DMS79 treated with DMSO at 0.1 percent for 48 hours (cell line): ENCODE results near the gene ZNF845.
A peak's percentile ranks its signal among the peaks of the same experiment; 100 is the strongest.
"Not testable (repeated sequence)": the region's sequence is repeated elsewhere in the genome, so short reads cannot be mapped to it uniquely, and the experiment has no call there.

Experiments used
- DNase-seq: peaks from one replicate; lab custom pipeline; 2025; lab: John Stamatoyannopoulos, UW

The ZNF845 gene

DNA sequence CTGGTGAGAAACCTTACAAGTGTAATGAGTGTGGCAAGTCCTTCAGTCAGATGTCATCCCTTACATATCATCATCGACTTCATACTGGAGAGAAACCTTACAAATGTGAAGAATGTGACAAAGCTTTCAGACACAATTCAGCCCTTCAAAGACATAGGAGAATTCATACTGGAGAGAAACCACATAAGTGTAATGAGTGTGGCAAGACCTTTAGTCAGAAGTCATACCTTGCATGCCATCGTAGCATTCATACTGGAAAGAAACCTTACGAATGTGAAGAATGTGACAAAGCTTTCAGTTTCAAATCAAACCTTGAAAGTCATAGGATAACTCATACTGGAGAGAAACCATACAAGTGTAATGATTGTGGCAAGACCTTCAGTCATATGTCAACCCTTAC, 47.8 kb downstream of the ZNF845 start:
- DNase-seq, result no peak

DNA sequence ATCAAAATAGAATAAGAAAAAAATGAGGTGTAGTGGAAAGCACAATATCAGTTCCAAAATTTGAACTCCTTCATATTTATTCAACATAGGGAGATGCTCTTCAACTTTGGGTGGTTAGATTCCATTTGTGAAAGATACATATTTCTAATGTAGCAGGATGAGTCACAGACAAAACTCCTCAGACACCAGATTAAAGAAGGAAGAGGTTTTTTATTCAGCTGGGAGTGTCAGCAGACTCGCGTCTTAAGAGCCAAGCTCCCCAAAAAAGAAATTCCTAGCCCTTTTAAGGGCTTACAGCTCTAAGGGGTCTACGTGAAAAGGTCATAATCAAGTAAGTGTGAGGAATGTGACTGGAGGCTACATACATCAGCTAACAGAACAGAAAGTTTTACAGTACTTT, 54.6 kb downstream of the ZNF845 start:
- no peak for DNase-seq

DNA sequence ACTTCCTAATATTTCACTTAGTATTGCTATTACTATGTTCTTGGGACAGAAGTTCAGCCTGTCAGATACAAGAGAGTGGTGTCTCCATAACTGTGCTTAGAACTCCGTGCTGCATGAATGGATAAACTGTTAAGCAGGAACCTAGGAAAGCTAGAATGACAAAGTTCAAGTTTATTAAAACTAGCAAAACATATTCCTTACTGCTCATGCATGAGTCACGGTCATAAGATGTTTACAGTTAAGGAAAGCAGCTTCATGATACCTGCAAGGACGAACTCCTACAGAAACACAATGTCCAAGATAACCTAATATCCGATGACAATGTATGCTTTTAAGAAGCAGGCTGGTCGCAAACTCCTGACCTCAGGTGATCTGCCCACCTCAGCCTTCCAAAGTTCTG, 55.4 kb downstream of the ZNF845 start:
- no peak for DNase-seq

DNA sequence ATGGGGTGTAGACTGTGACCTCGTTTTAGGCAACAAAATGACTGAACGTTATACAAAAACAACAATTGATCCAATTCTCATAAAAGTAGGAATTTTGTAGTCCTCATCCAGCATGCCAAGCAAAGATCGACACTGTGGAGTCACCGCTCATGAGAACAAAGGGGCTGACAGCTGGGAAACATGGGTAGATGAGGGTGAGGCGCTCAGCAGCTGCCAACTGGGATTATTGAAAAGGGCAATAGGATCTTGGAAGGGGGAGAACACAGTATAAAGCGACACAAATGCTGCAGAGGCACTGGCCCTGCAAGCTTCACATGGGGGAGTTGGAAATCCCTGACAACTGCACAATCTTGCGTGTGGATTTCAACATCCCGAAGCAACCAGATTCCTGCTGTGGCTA, 56.0 kb downstream of the ZNF845 start:
- no peak for DNase-seq

DNA sequence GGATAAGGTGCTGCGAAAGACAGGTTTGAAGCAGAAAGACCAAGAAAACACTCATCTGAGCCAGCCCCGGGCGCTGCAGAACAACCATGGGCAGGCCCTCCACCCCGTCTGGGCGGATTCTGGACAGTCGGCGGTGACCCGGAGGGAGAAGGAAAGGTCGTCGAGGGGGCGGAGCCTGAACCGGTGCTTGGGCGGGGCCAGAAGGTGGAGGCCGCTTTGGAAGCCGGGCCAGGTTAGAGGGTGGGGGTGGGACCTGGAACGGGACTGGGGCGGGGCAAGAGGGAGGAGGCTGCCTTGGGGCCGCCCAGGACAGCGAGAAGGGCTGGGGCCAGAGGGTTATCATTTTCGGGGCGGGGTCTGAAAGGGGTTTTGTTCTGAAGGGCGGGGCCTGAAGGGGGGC, 56.4 kb downstream of the ZNF845 start:
- no peak for DNase-seq

DNA sequence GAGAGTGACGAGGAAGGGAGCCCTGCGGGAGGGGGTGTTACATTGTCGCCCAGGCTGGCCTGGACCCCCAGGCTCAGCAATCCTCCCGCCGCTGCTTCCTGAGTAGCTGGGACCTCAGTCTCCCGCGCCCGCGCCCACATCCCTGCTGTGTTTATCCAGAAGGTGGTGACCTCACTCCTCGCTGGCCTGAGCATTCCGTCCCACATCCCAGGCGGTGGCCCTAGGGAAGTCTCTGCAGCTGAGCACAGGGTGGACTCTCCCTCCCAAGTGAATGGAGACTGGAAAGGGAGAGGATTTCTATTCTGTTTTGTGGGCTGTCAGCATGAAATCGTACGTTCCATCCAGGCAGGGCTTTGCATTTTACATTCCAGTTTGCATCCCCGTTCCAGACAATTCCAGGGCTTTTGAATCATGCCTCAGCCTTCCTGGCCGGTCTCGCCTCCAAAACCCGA, 61.0 kb downstream of the ZNF845 start:
- DNase-seq, result no peak

GRCh38 chr19:53394974-53395839, 61.7 kb downstream of the ZNF845 start, which contains the start of gene ZNF765:
Gene ZNF765 (plus strand): TSS chr19:53395149. CDS start chr19:53398016, 2,867 bp downstream.
- peak; percentile 86 for DNase-seq

DNA sequence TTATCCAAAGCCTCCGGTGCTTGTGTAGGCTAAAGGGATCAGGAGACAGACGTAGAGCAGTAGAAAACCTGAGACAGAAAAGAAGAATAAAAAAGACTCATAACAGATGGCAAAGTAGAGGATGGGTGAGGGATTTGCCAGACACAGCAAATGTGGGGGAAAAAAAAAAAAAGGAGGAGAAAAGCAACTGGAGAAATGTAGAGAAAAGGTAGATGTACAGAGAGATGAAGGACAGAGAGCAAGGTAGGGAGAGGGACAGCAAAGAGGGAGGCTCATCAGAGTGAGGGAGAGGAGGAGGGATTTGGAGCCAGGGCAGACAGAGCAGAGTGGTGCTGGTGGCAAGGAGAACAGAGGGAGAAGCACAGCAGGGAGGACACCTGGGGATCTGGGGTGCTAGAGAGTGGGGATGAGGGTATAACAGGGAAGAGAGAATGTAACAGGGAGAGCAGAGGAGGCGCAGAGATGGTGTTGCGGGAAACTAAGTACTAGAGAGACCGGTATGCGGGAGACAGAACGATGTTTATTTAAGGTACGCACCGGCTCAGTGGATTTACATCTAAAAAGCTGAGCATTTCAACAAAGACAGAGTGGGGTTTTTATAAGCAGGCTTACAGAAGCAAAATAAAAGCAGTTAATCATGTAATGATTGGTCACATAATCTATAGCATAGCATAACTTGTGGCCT, 62.4 kb downstream of the ZNF845 start:
- DNase-seq, result peak; percentile 3

GRCh38 chr19:53396525-53396868, 62.9 kb downstream of the ZNF845 start:
- DNase-seq, result no peak

DNA sequence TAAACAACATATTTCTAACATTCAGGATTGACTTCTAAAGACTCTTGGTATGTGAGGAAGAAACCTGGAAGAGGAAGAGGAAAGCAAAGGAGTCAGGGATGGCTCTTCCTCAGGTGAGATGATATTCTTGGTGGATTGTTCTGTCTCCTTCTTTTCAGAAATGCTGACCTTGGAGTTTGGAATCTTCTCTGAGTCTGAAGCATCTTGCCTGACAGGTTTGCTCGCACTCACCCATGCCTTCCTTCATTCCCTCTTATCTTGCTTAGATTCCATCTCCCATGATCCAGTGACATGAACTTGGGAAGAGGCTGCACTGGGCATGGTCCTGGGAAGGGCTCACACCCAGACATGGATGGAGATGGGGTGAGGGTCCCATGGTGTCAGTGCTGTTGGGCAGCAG, 64.4 kb downstream of the ZNF845 start:
- DNase-seq, result not testable (repeated sequence)
